Measurements from ENCODE around the gene SAP30BP.

Gene SAP30BP

DNA sequence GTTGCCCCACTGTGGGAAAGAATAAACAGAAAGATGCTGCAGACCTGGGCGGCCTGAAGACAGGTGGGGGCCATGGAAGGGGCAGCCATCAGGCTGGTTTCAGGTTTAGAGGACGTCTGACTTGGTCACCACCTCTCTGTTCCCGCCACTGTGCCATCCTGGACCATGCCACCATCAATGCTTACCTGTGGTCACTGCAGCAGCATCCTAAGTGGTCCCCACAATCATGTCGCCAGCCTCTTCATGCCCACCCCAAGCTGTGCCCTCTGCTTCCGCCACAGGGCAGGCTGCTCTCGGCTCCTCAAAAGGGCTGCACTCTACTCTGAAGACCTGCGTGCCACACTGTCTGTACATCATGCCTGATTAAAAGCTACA, 23.5 kb upstream of the SAP30BP start:
- H3K9ac ChIP-seq = no peak overlapping the region
- no peaks in the 10 kb centered on the region for H3K4me1 ChIP-seq (ENCODE audit: low read depth, poor library complexity, severe bottlenecking)
- H3K79me2 ChIP-seq (ENCODE audit: insufficient read depth, low read depth) = no peaks in the 10 kb centered on the region
- H2AFZ ChIP-seq (ENCODE audit: low read depth) = no peak overlapping the region
- no peaks in the 10 kb centered on the region for H3K27me3 ChIP-seq (ENCODE audit: insufficient read depth, low read depth)
- H3K36me3 ChIP-seq (ENCODE audit: insufficient read depth) = no peaks in the 10 kb centered on the region
- no peak overlapping the region for H3K27ac ChIP-seq
- no peak overlapping the region for H3K4me2 ChIP-seq
- H4K20me1 ChIP-seq (ENCODE audit: insufficient read depth) = no peaks in the 10 kb centered on the region
- no peak overlapping the region for H3K4me3 ChIP-seq (IDR thresholded peaks at IDR 0.05; ENCODE audit: insufficient read depth, low read depth, low read length)
- TF ChIP-seq, protein P1, sequence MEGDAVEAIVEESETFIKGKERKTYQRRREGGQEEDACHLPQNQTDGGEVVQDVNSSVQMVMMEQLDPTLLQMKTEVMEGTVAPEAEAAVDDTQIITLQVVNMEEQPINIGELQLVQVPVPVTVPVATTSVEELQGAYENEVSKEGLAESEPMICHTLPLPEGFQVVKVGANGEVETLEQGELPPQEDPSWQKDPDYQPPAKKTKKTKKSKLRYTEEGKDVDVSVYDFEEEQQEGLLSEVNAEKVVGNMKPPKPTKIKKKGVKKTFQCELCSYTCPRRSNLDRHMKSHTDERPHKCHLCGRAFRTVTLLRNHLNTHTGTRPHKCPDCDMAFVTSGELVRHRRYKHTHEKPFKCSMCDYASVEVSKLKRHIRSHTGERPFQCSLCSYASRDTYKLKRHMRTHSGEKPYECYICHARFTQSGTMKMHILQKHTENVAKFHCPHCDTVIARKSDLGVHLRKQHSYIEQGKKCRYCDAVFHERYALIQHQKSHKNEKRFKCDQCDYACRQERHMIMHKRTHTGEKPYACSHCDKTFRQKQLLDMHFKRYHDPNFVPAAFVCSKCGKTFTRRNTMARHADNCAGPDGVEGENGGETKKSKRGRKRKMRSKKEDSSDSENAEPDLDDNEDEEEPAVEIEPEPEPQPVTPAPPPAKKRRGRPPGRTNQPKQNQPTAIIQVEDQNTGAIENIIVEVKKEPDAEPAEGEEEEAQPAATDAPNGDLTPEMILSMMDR (conservative IDR thresholded peaks at IDR 0.05; ENCODE audit: low read depth, low read length) = no peak

DNA sequence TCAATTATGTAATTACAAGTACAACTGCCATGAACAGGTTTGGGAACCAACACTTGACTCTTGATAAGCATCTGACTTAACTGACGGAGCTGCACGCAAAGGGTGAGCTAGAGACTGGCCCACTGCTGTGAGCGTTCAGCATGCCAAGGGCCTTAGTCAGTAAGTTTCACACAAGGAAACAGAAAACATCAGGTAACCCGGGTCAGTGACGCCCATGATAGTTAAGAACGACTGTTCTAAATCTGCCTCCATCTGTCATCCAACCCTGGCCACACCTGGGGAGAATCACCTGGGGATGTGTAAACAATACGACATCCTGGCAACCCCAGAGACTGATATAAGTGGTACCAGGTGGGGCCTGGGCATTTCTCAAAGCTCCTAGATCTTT, 21.6 kb upstream of the SAP30BP start:
- Histone ChIP-seq H3K9ac (no peak overlapping the region), H3K4me1 (ENCODE audit: low read depth, poor library complexity, severe bottlenecking) (no peaks in the 10 kb centered on the region), H3K27ac (no peak overlapping the region), H3K27me3 (ENCODE audit: insufficient read depth, low read depth) (no peaks in the 10 kb centered on the region), H4K20me1 (ENCODE audit: insufficient read depth) (no peaks in the 10 kb centered on the region), H3K4me3 (IDR thresholded peaks at IDR 0.05; ENCODE audit: insufficient read depth, low read depth, low read length) (no peak overlapping the region), H3K79me2 (ENCODE audit: insufficient read depth, low read depth) (no peaks in the 10 kb centered on the region), H2AFZ (ENCODE audit: low read depth) (no peak overlapping the region), H3K4me2 (no peak overlapping the region), H3K36me3 (ENCODE audit: insufficient read depth) (no peaks in the 10 kb centered on the region)
- TF ChIP-seq, protein P1 (conservative IDR thresholded peaks at IDR 0.05; ENCODE audit: low read depth, low read length) = no peak

DNA sequence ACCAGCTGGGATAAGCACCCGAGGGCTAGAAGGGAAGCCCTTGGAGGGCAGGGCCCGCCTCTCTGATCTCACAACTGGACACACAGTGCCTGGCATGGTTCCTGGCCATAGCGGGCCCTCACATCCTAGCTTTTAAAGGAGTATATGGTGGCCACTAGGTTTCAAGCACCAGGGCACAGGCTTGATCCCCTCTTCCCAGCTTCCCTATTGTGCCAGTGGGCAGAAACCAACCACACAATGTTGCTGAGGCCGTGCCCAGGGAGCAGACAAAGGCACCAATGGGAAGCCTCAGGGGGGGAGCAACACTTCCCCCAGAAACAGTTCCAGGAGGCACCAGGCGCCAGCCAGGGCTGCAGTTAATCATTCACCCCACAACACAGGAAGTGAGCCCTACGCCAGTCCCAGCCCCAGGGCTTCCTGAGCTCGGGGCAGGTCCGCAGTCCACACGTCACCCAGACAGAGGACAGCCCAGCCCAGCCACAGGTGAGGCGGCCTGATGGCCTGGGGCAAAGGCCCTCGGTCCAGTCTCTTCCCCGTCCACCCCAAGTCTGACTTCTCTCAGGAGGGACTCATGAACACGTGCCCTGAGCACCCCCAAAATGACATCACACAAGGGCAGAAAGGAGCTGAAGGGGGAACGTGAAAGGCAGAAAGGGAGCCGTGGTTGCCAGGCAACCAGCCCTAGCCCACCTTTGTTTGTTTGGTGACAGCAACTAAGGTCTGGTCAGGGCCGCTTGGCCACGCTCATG, 21.1 kb upstream of the SAP30BP start:
- H3K9ac ChIP-seq = no peak overlapping the region
- H3K4me2 ChIP-seq = no peak overlapping the region
- no peak overlapping the region for H3K27ac ChIP-seq
- TF ChIP-seq, protein P1 (conservative IDR thresholded peaks at IDR 0.05; ENCODE audit: low read depth, low read length) = no peak
- H3K79me2 ChIP-seq (ENCODE audit: insufficient read depth, low read depth) = no peaks in the 10 kb centered on the region
- H4K20me1 ChIP-seq (ENCODE audit: insufficient read depth) = no peaks in the 10 kb centered on the region
- H3K4me3 ChIP-seq (IDR thresholded peaks at IDR 0.05; ENCODE audit: insufficient read depth, low read depth, low read length) = no peak overlapping the region
- no peak overlapping the region for H2AFZ ChIP-seq (ENCODE audit: low read depth)
- H3K27me3 ChIP-seq (ENCODE audit: insufficient read depth, low read depth) = no peaks in the 10 kb centered on the region
- H3K36me3 ChIP-seq (ENCODE audit: insufficient read depth) = no peaks in the 10 kb centered on the region
- H3K4me1 ChIP-seq (ENCODE audit: low read depth, poor library complexity, severe bottlenecking) = no peaks in the 10 kb centered on the region

DNA sequence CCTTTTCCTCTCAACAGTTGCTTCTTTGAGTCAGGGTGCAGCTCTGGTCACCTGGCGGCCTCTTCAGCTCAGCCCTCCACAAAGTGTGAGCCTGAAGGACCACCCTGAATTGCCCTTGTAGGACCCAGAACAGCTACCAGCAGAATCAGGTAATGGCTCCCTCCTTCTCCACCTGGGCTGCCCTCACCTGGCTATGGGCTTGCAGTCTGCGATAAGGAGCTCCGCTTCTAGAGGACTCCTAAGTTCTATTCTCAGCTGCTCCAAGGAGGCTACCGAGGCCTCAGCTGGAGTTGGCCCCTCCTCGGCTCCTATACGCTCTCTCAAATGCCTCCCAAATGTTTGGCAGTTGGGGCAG, 20.5 kb upstream of the SAP30BP start:
- Histone ChIP-seq H2AFZ (ENCODE audit: low read depth) (no peak overlapping the region), H3K9ac (no peak overlapping the region)

More for the DNA sequence above, 20.5 kb upstream of the SAP30BP start:
- Histone ChIP-seq H3K36me3 (ENCODE audit: insufficient read depth) (no peaks in the 10 kb centered on the region), H3K4me2 (no peak overlapping the region), H3K4me3 (IDR thresholded peaks at IDR 0.05; ENCODE audit: insufficient read depth, low read depth, low read length) (no peak overlapping the region), H4K20me1 (ENCODE audit: insufficient read depth) (no peaks in the 10 kb centered on the region), H3K79me2 (ENCODE audit: insufficient read depth, low read depth) (no peaks in the 10 kb centered on the region), H3K4me1 (ENCODE audit: low read depth, poor library complexity, severe bottlenecking) (no peaks in the 10 kb centered on the region), H3K27me3 (ENCODE audit: insufficient read depth, low read depth) (no peaks in the 10 kb centered on the region), H3K27ac (no peak overlapping the region)
- TF ChIP-seq, protein P1 (conservative IDR thresholded peaks at IDR 0.05; ENCODE audit: low read depth, low read length) = no peak

Data from KMS-11 (cell line).